GM21723 (cell line): ENCODE measurements around the gene FRMD4A.

ENCODE experiments used
- ATAC-seq: cut with Tn5 transposase; IDR thresholded peaks from one replicate; pipeline ENCODE4 v1.9.1; 2021; ENCODE audit warnings: mild to moderate bottlenecking, moderate library complexity; ENCODE audit not compliant: unreplicated experiment

Gene FRMD4A

DNA sequence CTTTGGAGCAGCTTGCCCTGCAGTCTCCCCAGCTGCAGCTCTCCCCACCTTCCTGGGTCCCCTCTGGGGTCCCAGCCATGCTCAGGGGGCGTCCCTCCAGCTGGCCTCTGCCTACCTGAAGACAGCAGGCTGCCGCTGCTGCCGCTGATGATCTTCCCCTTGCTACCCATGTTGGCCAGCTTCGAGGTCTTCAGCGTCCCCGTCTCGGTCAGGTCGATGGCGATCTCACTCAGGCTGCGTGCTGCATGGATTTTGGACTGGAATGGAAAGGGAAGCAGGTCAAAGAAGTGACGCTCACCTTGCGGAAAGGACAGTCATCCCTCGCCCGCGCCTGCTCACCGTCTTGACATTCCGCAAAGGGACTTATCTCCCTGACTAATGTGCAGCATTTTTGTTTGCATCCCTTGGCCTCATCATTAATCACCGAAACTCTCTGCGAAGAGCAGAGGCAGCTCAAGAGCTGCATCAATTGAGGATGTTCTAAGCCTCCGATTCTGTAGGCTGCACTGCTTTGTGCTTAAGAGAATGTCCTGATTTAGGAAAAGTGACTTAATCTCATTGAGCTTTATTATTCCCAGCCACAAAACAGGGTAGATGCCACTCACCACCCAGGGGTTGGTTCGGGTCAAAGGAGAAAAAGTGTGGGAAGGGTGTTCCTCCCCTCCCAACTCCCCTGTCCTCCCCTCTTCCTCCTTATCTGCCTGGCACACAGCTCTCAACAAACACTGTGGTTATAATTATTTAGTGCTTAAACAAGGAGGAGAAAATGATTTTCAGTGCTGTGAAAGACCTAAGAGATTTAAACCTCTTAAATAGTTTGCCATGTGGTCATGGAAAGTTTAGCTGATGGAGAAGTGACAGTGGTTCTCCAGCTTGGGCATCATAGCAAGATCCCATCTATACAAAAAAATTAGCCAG lies 636.7 kb downstream of the FRMD4A start:
- ATAC-seq: no peak

DNA sequence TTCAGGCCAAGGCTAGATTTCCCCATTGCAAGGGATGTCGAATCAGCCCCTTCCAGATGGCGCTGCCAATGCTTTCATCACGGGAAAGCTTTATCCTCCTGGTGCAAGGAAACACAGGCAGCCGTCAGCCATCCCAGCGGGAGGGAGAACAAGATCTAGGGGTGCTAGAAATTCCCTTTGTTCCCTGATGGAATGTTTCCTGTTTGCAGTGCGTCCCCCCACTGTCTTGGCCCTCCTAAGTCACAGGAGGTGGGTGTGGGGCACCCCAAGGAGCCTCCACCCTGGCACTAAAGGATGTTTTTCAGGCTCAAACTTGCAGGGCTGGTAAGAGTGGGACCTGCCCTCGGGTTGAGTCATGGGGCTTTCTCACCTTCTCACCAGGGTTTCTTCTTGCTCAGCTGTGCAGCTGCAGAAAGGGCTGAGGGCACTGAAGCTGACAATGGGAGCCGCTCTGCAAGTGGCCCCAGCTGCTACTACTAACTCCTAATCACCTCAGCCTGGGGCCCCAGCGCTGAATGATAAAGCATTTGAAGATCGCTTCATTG lies 640.4 kb downstream of the FRMD4A start:
- ATAC-seq: peak; percentile 82

DNA sequence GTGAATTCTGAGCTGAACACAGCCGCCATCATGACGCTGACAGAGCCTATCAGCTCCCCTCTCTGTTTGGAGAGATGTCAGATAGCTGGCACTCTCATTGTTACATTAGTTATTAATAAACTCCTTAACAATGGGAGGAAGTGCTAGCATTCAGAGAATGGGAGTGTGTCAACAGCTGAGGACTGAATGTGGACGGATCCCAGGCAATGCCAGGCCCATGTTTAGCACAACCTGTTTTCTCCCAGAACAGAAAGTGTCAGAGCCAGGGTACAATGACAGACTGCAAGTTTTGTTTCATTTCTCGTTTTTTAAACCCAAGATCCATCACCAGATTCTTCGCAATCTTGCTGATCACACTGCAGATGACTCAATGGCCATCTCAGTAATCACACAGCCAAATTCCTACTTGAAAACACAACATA lies 644.4 kb downstream of the FRMD4A start:
- no peak for ATAC-seq

DNA sequence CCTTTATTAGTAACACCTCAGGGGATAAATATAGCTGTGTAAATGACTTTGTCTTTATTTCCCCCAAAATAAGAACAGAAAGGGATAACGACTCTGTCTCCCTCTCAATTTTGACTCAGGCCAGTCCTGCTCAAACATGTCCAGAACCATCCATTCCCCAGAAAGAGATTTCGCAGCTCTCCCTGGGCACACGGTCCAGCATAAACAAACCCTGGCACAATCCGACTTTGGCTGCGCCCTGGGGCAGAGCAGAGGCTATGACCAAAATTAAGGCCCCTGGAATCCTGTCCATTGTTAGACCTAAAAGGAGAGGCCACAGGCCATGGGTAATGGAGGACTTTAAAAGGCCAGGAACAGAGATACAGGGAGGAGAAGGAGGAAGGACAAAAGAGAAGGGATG lies 644.8 kb downstream of the FRMD4A start:
- ATAC-seq: no peak

DNA sequence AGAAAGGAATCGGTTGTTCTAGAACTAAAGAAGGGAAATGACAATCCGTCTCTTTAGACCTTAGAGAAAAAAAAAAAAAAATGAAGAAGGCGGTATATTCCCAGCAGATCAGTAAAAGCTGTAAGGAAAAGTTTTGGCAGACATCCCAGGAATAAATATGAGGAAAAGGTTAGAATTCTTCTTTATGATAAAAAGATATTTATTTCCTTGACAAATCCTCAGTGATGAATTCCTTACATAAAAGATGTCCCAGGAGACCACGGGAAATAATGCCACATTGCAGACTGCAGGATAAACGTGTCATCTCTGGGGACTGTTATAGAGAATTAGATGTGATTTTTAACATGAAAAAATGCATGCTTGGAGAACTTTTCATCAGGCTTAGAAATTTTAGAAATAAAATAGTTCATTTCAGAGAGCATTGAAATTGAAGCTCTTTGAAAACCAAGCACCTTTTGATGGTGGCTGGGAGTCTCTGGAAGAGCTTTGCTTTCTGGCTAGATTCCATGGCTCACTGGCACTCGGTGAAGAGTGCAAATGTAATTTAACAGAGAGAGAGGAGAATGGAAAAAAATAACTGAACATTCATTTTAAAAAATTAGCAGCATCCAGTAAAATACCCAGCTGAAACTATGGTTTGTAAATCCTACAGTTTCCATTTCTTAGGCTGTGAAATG lies 645.8 kb downstream of the FRMD4A start:
- no peak for ATAC-seq

DNA sequence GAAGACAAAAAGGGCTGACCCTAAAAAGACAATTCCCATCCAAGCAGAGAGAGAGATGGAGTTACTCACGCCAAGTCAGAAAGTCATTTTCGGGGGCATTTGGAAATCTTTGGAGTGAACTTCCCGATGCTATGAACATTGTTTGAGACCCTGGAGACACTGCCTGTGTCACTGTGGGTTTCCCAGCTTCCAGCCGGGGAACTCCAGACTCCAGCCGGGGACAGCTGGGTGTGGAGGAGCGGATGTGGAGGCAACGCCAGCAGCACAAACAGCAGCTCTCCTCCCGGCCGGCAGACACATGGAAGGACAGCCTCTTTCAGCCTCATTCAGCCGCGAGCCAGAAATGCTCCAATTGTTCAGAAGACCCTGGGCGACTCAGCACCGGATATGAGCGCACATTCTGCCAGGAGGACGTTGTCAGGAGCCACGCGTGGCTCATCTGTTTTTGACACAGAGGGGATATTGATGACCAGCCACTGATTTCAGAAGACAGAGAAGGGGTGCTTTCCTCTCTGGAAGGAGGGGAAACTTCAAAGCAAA lies 646.4 kb downstream of the FRMD4A start:
- ATAC-seq: no peak

DNA sequence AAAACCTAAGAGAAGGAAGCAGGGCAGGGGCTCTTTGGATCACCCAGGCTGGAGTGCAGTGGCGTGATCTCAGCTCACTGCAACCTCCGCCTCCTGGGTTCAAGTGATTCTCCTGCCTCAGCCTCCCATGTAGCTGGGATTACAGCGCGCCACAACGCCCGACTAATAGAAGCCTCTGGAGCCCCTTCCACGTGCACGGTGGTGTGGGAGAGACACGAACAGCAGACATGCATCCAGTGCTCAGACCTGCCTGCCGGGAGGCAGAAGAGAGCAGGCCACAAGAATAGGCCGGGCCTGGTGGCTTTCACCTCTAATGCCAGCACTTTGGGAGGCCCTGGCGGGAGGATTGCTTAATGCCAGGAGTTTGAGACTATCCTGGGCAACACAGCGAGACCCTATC lies 647.7 kb downstream of the FRMD4A start:
- no peak for ATAC-seq

DNA sequence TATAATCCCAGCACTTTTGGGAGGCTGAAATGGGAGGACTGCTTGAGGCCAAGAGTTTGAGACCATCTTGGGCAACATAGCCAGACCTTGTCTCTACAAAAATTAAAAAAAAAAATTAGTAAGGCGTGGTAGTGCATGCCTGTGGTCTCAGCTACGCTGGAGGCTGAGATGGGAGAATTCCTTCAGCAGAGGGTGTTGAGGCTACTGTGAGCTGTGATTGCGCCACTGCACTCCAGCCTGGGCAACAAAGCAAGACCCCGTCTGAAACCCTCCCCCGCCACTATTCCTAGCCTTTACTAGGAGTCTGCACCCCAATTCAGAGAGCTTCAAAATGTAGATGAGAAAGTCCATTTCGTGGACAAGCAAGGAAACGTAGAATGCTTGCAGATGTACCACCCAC lies 648.8 kb downstream of the FRMD4A start:
- ATAC-seq: no peak

DNA sequence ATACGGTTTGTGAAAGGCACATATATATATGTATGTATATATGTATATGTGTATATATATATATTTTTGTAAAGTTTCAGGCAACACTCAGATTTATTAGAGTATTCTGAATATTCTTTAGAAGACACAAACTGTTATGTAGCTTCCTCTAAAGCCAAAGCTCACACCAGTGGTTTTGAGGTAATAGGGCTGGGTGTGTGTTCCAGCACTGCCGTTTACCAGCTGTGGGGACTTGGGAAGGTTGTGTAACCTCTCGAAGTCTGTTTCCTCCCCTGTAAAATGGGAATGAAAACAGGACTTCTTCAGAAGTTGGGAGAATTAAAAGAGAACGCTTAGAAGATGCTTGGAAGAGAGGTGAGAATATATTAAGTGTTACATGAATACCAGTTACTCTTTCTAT lies 649.2 kb downstream of the FRMD4A start:
- ATAC-seq: no peak

DNA sequence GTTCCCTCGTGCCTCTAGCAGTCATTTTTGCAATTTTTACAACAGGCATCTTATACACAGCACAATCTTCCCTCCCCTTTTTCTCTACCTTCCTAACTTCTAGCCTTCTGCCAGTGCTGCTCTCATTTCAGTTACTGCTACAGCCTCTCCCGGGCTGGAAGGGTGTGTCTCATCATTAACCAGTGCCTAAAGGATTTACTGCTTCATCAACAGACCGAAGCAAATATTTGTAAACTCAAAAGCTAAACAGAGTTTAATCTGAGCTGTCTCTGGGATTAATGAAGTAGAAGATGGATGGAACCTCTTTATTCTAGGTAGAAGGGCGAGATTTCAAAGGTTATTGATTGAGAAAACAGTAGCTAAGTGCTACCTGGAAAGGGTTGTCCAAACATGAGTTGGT lies 649.6 kb downstream of the FRMD4A start:
- no peak for ATAC-seq

DNA sequence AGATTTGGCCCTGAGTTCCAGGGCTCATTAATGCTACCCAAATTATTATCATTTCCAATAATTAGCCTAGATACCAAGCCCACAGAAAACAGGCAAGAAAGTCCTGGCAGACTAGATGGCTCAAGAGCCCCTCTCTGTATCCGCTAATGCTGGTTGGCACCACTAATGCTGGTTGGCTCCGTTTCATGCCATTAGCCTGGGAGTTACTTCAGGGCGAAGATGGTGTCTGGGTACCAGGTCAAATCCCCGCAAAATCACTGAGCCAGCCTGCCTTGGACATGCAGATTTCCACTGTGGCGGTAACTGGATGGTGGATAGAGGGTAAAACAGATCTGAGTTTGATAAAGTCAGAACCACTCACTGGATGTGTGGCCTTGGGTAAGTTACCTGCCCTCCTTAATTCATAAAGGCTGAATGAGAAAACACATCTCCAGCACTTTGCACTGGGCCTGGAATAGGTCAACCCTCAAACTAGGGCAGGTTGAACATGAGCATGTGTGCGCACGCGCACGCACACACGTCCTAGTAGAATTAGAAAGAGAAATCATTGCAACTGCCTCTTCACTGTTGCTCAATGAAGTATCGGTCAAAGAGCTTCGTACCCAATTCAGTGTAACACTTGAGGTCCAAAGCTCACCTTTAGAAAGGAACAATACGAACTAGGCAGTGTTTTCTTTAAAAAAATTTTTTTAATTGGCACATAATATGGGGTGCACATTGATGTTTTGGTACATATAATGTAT lies 652.5 kb downstream of the FRMD4A start:
- no peak for ATAC-seq

DNA sequence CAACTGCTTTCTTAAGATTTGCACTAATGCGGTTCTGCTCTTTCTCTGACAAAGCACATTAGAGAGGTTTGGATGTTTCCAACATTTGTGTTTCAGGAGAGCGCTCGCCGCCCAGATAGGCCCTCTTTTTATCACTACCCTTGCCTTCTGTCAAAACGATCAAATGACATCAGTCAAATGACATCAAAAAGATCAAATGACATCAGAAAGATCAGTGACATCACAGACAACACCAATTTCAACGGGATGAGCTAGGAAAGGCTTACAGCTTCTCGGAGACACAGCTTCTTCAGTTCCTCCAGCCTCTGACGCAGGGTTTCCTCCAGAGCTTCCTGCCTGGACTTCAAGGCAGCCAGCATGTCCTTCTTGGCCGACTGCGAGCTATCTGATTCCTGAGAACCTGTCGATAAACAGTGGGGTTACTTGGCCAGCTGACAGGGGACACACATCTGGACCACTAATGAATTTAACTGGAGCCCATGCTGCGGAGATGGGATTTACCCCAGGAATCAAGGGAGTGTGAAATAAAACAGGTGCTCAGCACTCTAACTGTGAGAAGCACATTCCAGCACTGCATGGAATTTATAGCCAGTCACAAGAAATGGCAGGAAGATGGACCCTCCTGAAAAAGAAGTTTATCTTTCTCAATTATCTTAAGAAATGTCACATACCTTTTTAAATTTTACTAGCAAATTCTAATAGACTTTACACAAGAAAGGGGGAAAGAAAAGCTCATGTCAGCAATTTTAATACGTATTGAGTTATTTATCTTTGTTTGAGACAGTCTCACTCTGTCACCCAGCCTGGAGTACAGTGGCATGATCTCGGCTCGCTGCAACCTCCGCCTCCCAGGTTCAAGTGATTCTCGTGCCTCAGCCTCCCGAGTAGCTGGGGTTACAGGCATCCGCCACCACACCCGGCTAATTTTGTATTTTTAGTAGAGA lies 655.8 kb downstream of the FRMD4A start:
- no peak for ATAC-seq

DNA sequence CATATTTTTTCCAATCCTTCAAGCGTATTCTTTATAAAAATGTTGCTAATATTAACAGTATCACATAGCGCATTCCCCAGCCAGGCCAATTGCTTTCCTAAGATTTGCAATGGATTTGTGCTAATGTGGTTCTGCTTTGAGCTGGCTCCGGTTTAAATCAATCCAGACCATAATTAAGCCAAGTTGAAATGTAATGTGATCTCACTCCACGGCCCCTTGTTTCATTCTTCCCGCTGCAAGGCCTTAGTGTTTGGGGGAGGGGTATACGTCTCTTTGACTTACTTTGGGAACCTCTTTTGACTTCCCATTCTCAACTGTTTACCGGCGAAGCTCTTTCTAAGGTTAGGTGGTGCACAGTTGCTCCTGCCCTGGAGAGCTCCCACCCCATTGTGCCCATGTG lies 657.6 kb downstream of the FRMD4A start:
- ATAC-seq: no peak

DNA sequence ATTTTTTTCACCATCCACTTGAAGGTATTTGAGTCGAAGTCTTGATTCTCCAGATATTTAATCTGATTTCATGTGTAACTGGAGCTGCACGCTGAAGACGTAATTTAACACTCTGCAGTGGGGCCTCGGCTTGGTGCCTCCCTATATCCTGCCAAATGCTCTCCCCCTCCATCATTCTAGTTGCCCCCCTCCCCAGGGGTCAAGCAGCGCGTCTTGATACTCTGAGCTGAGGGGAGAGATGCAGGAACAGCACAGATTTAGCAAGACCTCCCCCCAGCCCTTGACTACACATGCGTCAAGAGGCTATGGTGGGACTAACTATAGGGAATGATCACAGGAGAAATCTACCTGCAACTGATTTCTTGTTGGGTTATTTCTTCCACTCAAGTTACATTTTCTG lies 658.2 kb downstream of the FRMD4A start:
- no peak for ATAC-seq

DNA sequence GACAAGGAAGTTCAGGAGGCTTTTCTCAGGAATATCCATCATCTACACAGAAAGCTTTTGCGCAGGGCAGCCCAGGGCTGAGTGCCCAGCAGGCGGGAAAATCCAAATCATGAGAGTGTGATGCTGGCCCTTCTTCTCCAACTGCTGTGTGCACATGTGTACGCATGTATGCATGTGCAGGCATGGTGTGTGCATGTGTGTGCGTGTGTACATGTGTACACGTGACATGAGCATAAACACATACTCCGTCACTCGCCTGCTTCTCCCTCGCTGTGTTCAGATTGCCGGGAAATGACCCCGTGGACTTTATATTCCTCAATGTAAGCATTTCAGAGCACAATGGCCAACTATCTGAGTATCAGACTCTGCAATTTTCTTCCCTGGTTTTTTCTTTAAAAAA lies 658.8 kb downstream of the FRMD4A start:
- no peak for ATAC-seq

DNA sequence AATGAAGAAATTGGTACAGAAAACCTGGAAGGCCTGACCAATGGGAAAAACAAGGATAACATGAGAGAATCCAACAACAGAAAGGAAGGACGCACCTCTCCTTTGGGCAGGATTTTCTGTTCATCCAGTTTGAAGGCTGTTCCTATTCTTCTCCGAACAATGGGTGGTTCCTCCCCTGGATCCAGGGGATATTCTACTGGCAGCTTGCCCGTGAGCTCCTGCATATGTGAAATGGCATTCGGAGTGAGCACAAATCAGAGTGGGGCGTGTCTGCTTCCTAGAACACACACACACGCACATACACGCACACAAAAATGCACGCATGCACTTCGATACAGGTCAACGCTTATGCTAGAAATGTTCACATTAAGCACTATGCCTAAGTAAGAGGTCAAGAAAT lies 660.4 kb downstream of the FRMD4A start:
- no peak for ATAC-seq

DNA sequence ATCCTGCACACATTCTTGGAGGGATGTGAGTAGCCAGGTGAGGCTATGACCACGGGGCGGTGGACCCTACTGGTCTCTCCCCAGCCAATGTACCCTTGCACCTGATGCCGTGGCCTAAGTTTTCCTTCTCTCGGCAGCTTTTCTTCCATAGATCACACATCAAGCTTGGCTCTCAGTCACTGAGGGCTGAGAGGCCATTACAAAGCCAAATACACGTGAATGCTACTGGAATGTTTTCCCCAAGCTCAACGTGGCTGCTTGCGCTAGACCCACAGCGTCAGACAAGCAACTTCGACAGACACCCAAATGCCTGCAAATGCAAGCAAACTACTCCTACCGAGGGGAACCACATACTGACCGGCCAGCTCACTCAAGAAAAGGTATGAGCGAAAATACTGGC lies 660.8 kb downstream of the FRMD4A start:
- ATAC-seq: no peak

DNA sequence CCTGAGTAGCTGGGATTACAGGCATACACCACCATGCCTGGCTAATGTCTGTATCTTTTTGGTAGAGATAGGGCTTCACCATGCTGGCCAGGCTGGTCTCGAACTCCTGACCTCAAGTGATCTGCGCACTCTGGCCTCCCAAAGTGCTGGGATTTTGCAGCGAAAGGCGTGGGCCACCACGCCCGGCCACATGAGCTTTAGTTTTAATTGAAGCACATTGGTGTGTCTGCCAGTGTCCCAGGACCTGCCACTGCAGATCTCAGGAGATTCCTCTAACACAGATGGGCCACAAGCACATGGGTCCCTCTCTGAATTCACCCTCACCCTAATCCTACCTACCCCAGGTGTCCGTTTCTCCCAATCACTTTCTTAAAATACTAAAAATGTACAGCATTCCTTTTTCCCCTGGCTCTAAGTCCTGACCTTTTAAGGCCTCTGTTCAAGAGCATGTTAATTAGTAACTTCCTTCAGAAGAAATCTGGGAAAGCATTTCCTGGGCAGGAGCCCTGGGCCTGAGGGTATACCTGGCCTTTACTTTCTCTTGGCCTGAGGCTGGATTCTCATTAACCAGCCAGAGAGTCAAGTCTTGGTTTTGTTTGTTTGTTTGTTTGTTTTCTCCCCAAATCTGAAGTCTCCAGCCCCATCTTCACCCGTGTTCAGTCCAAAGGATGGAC lies 661.4 kb downstream of the FRMD4A start:
- no peak for ATAC-seq

DNA sequence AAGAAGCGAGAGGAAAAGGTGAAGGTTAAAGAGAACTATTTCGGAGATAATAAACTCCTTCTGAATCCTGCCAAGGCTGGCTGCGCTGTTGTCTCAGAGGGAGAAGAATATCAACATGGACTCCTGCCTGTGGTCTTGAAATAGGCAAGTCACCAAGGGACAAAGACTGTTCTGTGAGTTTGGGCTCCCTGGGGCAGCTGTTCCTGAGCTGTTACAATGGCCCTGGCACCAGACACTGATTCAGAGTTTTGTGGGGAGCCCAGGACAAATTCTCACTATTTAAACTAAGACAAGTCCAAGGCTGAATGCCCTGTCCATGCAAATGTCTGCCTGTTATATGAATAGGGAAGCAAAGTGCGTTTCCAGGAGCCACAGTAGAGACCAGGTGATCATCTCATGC lies 662.6 kb downstream of the FRMD4A start:
- no peak for ATAC-seq
